Neural cell (in vitro differentiated cells): Measurements from ENCODE around the gene ARHGAP6.

Experiments used
- EP300 ChIP-seq: fragments of 450-650 bp; conservative IDR thresholded peaks from 2 replicates; pipeline ENCODE4 v1.6.1; 2014; ENCODE audit warnings: antibody characterized with exemption, mild to moderate bottlenecking, moderate library complexity; ENCODE audit not compliant: poor library complexity, severe bottlenecking
- MXI1 ChIP-seq: fragments of 450-650 bp; conservative IDR thresholded peaks from 2 replicates; pipeline ENCODE4 v1.6.1; 2014; ENCODE audit warnings: antibody characterized with exemption, mild to moderate bottlenecking; ENCODE audit not compliant: poor library complexity, severe bottlenecking
- POLR2AphosphoS5 ChIP-seq: IDR thresholded peaks from 2 replicates; pipeline ENCODE4 v1.6.1; 2012
- RAD21 ChIP-seq: fragments of 450-650 bp; conservative IDR thresholded peaks from 2 replicates; pipeline ENCODE4 v1.6.1; 2014; ENCODE audit warnings: antibody characterized with exemption, mild to moderate bottlenecking, moderate library complexity
- TF ChIP-seq, protein P1 (sequence below): fragments of 450-650 bp; IDR thresholded peaks from 2 replicates; pipeline ENCODE4 v1.5.1; 2014; ENCODE audit warnings: antibody characterized with exemption, mild to moderate bottlenecking, moderate library complexity; ENCODE audit not compliant: poor library complexity, severe bottlenecking

DNA sequence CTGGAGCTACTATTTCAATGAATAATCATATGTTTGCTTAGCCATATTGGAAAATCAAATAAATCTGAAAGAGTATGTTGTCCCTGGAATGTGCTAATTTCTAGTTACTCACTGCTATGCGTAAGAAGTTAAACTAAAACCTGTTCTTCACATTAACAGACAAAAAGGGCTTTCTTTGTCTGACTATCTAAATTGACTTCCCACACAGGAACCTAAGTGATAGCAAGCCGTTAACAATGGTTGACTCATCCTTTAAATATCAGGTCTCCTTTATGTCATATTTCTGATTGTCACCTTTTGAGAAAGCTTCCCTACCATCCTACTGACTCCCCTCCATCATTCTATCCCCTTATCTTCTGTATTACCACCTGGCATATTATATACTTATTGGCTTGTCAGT lies 291.1 kb downstream of the ARHGAP6 start:
- TF ChIP-seq, protein P1, sequence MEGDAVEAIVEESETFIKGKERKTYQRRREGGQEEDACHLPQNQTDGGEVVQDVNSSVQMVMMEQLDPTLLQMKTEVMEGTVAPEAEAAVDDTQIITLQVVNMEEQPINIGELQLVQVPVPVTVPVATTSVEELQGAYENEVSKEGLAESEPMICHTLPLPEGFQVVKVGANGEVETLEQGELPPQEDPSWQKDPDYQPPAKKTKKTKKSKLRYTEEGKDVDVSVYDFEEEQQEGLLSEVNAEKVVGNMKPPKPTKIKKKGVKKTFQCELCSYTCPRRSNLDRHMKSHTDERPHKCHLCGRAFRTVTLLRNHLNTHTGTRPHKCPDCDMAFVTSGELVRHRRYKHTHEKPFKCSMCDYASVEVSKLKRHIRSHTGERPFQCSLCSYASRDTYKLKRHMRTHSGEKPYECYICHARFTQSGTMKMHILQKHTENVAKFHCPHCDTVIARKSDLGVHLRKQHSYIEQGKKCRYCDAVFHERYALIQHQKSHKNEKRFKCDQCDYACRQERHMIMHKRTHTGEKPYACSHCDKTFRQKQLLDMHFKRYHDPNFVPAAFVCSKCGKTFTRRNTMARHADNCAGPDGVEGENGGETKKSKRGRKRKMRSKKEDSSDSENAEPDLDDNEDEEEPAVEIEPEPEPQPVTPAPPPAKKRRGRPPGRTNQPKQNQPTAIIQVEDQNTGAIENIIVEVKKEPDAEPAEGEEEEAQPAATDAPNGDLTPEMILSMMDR, result no peak
- TF ChIP-seq MXI1 (no peak), EP300 (no peak), POLR2AphosphoS5 (no peak), RAD21 (no peak)
